CD4-positive, alpha-beta T cell treated with Interleukin-6 at 100 ng/mL for 8 hours (primary cell): ENCODE measurements around the gene CDH4.

Experiments used
- DNase-seq: peaks from one replicate; pipeline ENCODE4 v3.0.0-alpha.2; 2020; ENCODE audit warnings: mixed read lengths, low spot score

The CDH4 gene

GRCh38 chr20:61656198-61656597, 404.1 kb downstream of the CDH4 start:
- DNase-seq = no peak

GRCh38 chr20:61657721-61658377, 405.8 kb downstream of the CDH4 start:
- no peak for DNase-seq

DNA sequence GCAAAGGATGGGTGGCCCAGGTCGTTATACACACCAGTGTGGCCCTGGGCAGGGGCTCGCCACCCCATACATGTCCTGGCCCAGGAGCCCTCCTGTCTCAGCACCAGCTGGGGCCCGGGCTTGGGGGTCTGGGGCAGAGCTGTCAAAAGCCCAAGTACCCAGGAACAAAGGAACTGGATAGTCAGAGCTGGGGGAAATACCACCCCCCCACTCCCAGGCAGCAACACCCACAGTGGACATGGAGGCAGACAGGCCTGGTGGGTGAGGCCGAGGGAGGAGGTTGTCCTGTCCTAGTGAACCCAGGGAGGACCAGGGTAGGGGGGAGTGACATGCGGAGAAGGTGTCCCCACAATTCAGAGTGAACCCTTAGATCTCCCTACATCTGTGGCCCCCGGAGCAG, 406.5 kb downstream of the CDH4 start:
- no peak for DNase-seq

DNA sequence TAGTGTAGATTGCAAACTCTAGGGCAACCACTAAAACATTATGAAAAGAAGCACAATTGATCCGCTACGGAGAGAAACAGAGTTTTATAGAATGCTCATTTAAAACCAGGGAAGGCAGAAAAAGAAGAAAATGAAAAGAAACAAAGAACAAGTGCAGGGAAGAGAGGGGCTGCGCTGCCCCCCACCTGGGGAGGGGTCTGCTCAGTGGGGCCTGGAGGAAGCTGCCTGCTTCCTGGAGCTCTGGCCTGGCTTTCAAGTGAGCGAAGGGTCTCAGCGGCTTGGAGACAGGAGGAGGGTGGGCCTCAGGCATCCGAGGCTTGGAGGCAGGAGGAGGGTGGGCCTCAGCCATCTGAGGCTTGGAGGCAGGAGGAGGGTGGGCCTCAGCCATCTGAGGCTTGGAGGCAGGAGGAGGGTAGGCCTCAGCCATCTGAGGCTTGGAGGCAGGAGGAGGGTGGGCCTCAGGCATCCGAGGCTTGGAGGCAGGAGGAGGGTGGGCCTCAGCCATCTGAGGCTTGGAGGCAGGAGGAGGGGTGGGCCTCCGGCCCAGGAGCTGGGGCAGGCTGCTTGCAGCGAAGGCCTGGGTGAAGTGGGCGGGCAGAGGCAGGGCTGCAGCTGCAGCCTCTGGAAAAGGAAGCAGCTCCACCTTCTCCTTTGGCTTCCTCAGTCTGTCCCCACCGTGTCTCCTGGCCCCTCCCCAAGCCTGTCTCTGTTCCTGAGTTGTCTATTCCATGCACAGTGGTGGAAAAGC, 407.4 kb downstream of the CDH4 start:
- no peak for DNase-seq

- no peak for DNase-seq
These were observed 407.9 kb downstream of the CDH4 start for GRCh38 chr20:61659994-61660346.

- no peak for DNase-seq
These were observed 408.5 kb downstream of the CDH4 start for GRCh38 chr20:61660559-61660958.

DNA sequence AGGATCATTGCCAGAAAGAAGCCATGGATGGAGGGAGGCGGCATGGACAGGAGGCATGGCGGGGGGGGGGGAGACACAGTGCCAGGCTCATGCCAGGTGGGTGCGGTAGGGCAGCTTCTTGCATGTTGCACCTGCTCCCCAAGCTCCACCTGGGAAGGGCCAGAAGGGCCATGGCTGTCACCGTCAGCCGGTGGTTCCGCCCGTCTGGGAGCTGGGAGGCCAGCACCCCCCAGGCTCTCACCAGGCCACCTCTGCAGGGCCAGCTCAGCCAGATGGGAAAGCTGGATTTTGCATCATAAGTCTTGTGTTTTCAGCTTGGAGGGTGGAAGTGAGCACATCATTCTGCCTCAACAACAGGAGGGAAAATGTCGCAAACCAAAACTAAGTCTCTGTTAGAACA, 409.0 kb downstream of the CDH4 start:
- no peak for DNase-seq

GRCh38 chr20:61661583-61661982, 409.5 kb downstream of the CDH4 start:
- DNase-seq = no peak

- no peak for DNase-seq
These were observed 410.3 kb downstream of the CDH4 start for GRCh38 chr20:61662226-61662967.

DNA sequence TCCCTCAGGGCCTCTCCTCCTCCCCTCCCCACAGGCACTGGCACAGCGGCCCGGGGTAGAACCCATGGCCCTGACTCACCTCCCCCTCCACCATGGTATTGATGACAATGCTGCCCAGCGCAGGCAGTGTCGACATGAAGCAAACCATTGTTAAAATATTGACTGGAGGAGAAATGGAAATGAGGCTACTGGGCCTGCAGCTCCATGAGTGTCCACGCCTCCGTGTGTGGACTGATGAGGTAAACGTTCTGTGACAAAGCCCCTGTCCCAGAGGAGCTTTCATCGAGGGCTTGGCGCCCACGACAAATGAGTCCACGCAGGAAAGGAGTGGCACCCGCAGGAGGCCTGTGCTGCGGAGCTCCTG, 410.9 kb downstream of the CDH4 start:
- no peak for DNase-seq

DNA sequence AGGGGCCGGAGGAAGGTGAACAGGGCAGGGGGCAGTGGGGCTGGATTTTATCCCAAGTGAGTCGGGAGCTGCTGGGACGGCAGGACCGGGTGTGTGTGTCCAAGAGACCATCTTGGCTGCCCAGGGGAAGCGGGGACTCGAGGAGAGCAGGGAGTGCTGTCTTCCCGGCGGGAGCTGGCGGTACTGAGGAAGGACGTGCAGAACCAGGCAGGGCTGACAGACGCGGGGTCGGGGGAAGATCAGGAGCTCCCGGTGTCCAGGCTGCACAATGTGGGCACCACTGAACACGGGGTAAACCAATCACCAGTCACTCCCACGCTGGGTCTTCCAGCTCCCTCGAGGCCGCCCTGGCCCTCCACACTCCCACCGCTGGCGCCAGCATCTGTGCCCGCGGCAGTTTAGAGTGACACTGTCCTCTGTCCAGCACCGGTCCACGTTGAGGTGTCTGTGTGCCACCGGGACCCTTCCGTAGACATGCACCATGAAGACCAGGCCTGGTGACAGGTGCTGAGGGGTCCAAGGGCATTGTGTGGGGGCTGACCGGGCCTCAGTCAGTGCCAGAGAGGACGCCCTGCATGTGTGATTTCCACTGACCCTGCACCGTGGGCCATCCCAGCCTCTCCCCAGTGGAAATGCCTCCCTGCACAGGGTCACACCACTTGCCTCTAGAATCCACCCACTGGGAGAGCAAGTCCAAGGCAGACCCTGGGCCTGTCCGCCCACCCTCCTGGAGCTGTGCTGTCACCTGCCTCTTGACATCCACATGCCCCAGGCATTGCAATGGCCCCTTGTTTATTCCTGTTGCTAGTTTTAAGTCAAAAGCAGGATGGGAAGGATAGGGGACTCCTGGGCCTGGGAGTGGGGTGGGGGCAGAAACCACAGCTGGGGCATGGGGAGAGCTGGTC, 411.7 kb downstream of the CDH4 start:
- DNase-seq = no peak

- no peak for DNase-seq
These were observed 412.7 kb downstream of the CDH4 start for GRCh38 chr20:61664556-61665320.

GRCh38 chr20:61665528-61666470, 413.7 kb downstream of the CDH4 start:
- no peak for DNase-seq

DNA sequence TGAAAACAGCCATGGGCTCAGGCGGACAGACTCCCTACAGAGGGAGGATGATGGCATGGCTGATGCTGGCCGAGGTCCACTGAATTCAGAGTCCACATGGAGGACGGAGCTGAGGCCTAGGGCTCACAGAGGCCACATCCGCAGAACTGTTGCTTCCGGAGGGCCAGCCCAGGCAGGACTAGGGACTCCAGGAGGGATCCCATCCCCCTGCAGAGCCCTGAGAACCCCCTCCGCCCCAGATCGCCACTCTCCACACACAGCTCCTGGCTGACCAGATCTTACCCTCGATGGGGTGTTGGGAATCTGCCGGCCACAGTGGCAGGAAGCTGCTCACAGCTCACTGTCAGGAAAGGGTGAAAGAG, 414.4 kb downstream of the CDH4 start:
- no peak for DNase-seq

- no peak for DNase-seq
These were observed 415.2 kb downstream of the CDH4 start for GRCh38 chr20:61667056-61667792.

DNA sequence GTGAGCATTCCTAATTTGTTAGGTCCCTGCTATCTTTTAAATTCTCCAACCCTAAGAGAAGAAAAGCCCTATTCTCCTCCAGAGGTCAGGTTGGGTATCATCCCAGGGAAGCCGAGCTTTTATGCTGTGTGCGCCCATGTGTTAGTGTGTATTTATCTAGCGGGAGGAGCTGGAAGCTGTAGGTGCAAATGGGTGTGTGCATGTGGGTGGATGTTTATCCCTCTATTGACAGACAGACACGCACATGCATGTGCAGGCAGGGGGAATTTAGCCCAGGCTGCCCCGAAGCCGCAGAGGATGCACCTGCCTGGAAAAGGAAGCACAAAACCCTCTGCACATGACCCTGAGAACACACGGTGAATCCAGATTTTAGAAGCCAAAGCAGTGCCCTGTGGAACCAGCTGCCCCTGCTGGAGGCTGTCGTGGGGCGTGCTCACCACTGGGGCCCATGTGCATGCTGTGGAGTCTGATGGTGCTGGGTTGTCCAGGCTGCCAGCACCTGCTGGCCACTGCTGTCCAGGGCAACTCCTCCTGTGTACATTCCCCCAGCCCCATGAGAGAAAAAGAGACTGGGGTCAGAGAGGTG, 416.1 kb downstream of the CDH4 start:
- no peak for DNase-seq

GRCh38 chr20:61668771-61669503, 416.9 kb downstream of the CDH4 start:
- no peak for DNase-seq

- no peak for DNase-seq
These were observed 418.2 kb downstream of the CDH4 start for GRCh38 chr20:61670274-61670673.

DNA sequence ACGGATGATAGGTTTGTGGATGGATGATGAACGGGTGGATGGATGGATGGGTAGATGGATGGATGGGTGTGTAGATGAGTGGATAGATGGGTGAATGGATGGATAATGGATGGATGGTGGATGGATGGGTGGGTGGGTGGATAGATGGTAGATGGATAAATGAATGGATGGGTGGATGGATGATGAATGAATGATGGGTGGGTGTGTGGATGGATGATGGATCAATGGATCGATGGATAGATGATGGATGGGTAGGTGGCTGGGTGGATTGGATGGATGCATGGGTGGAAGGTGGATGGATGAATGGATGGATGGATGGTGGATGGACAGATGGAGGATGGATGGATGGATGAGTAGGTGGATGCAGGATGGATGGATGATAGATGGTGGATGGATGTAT, 419.5 kb downstream of the CDH4 start:
- DNase-seq = no peak
